ENCODE results near the gene DICER1. TPM values are rescaled to one million over a fixed set of nuclear protein-coding genes. Genes with fewer than 3 reads are reported as not detected.

Gene DICER1
- total and polyA plus RNA-seq, 7 donors = 7.2 to 41.5 (median 30.7) TPM

- Histone ChIP-seq H3K36me3 (ENCODE audit: insufficient read depth in 1 of 2, low read depth in 1 of 2) (peaks cover 0 to 60% of the 10 kb centered on the region in 2 donors), H3K4me3 (no peak overlapping the region), H3K9me3 (no peaks in the 10 kb centered on the region), H3K27ac (no peak overlapping the region), H3K27me3 (ENCODE audit: insufficient read depth in 3 of 3, low read length in 2 of 3) (no peaks in the 10 kb centered on the region), H3K4me1 (peaks cover 13% of the 10 kb centered on the region)
- intact Hi-C loops (cut with DNase I) = loop anchor here in 1 of 2 donors (5.0 kb wide), 1 partner anchor 410 kb away; no protein-coding TSS in a partner anchor
- ATAC-seq = peak in 1 of 4 donors; percentile 20
- no peak for DNase-seq
- TF ChIP-seq CTCF (IDR thresholded peaks at IDR 0.05) = no peak
- WGBS, 3 donors = 68 to 80% (median 76%) methylated on average over 2 of the region's 2 CpGs
Observed at GRCh38 chr14:95097385-95097784, 59.9 kb downstream of the DICER1 start.

DNA sequence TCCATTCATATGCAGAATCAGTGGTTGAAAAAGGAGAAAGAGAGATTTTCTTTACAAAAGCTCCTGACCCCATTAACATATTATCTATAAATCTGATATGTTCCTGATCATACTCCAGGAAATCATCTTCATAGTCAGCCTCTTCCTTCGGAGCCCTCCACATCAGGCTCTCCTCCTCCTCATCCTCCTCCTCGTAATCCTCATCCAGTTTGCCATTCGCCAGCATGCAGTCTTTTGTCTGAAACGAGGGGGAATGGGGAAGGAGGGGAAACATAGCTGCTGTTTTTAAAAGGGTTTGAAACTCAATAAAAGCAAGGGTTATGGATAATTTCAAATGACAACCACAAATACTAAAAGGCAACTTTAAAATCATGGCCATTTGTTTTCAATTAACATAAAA is 60.9 kb downstream of the DICER1 start:
- intact Hi-C loops (cut with DNase I) = loop anchor here in 1 of 2 donors (5.0 kb wide), 1 partner anchor 409 kb away; no protein-coding TSS in a partner anchor
- Histone ChIP-seq H3K27me3 (ENCODE audit: insufficient read depth in 3 of 3, low read length in 2 of 3) (no peaks in the 10 kb centered on the region), H3K36me3 (ENCODE audit: insufficient read depth in 1 of 2, low read depth in 1 of 2) (peaks cover 0 to 61% of the 10 kb centered on the region in 2 donors), H3K4me1 (peaks cover 13% of the 10 kb centered on the region), H3K4me3 (no peak overlapping the region), H3K27ac (no peak overlapping the region), H3K9me3 (no peaks in the 10 kb centered on the region)
- DNase-seq = no peak
- 76 to 81% (median 81%) methylated on average over 4 of the region's 4 CpGs for WGBS, 3 donors
- no peak for TF ChIP-seq CTCF (IDR thresholded peaks at IDR 0.05)
- no peak for ATAC-seq

DNA sequence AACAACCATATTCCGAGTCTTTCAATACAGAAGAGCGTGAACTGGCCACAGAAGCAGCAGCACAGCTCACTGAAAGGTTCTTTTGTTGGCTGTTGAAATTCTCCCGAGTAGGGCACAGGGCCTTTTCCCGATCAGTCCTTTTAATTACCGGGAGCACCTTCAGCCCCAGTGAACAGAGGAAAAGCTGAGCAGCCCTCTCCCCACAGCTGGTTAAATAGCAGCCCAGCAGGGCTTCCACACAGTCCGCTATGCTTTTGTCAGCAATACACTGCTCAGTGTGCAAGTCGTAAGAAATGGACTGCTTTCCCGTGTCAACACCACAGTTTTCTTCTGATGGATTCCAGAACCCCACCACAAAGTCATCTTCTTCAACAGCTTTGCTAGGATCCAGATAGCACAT is 61.3 kb downstream of the DICER1 start:
- Histone ChIP-seq H3K27me3 (ENCODE audit: insufficient read depth in 3 of 3, low read length in 2 of 3) (no peaks in the 10 kb centered on the region), H3K27ac (no peak overlapping the region), H3K4me3 (no peak overlapping the region), H3K9me3 (no peaks in the 10 kb centered on the region), H3K4me1 (peaks cover 13% of the 10 kb centered on the region), H3K36me3 (ENCODE audit: insufficient read depth in 1 of 2, low read depth in 1 of 2) (peaks cover 0 to 61% of the 10 kb centered on the region in 2 donors)
- ATAC-seq = no peak
- intact Hi-C loops (cut with DNase I) = loop anchor here in 1 of 2 donors (5.0 kb wide), 1 partner anchor 409 kb away; no protein-coding TSS in a partner anchor
- TF ChIP-seq CTCF (IDR thresholded peaks at IDR 0.05) = no peak
- DNase-seq = no peak
- WGBS, 3 donors = 81 to 89% (median 85%) methylated on average over 8 of the region's 8 CpGs

DNA sequence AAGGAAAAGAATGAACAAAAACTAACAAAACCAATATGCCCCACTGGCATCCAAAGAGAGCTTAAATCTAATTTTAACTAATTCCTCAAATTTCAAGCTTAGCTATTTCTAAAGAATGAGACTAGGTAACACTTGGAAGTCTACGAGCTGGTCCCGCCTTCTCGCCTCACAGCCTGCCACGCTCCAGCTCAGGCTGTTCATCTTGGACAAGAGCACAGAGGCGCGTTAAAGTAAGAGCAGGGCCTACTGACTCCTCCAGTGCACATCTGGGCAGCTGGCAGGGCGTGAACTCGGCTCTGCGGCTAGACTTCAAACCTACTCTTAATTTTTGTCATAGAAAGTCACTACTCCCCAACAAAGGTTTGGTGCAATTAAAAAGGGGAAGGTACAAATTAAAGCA is 64.6 kb downstream of the DICER1 start:
- H3K4me3 ChIP-seq = no peak overlapping the region
- WGBS, 3 donors = 83 to 87% (median 84%) methylated on average over 9 of the region's 9 CpGs
- H3K27ac ChIP-seq = no peak overlapping the region
- DNase-seq (no peak), ATAC-seq (no peak)
- no peaks in the 10 kb centered on the region for H3K4me1 ChIP-seq
- TF ChIP-seq CTCF (IDR thresholded peaks at IDR 0.05) = no peak
- no peaks in the 10 kb centered on the region for H3K27me3 ChIP-seq (ENCODE audit: insufficient read depth in 3 of 3, low read length in 2 of 3)
- peaks cover 3 to 89% of the 10 kb centered on the region in 2 donors for H3K36me3 ChIP-seq (ENCODE audit: insufficient read depth in 1 of 2, low read depth in 1 of 2)
- H3K9me3 ChIP-seq = no peaks in the 10 kb centered on the region
- intact Hi-C loops (cut with DNase I) = no loop called here

- no peak for TF ChIP-seq CTCF (IDR thresholded peaks at IDR 0.05)
- Histone ChIP-seq H3K4me1 (no peaks in the 10 kb centered on the region), H3K36me3 (ENCODE audit: insufficient read depth in 1 of 2, low read depth in 1 of 2) (peaks cover 3 to 100% of the 10 kb centered on the region in 2 donors), H3K4me3 (no peak overlapping the region), H3K27ac (no peak overlapping the region), H3K9me3 (no peaks in the 10 kb centered on the region), H3K27me3 (ENCODE audit: insufficient read depth in 3 of 3, low read length in 2 of 3) (no peaks in the 10 kb centered on the region)
- WGBS, 3 donors = 58 to 69% (median 67%) methylated on average over 4 of the region's 4 CpGs
- ATAC-seq (no peak), DNase-seq (no peak)
- intact Hi-C loops (cut with DNase I) = no loop called here
Observed at GRCh38 chr14:95091581-95091980, 65.7 kb downstream of the DICER1 start.

Measured in psoas muscle (tissue), 8 donors.